CD14-positive monocyte (primary cell): ENCODE measurements around the gene SGMS1. TPM values are rescaled to one million over a fixed set of nuclear protein-coding genes. Genes with fewer than 3 reads are reported as not detected.

Experiments used
- DNase-seq, 3 donors: peaks; one replicate each; pipeline ENCODE4 v3.0.0-alpha.2; 2011 to 2022
- H2AFZ ChIP-seq: 2 replicates; pipeline ENCODE4 v1.6.0; 2012; ENCODE audit warnings: mild to moderate bottlenecking, low read depth, low read length, inconsistent platforms; ENCODE audit not compliant: insufficient read depth, poor library complexity, severe bottlenecking
- H3K27ac ChIP-seq, 2 donors: 1 replicate in 1 of 2; 2 replicates in 1 of 2; pipeline ENCODE4 v1.5.1; 2012 to 2013; ENCODE audit warnings: low read length in 2 of 2, control low read depth in 1 of 2, inconsistent platforms in 1 of 2, low read depth in 1 of 2, mild to moderate bottlenecking in 1 of 2
- H3K27me3 ChIP-seq, 2 donors: one replicate each; pipeline versions ENCODE4 v1.6.0 to v1.6.1; 2011 to 2013; ENCODE audit warnings: low read length in 2 of 2; ENCODE audit not compliant: control insufficient read depth in 2 of 2, insufficient read depth in 2 of 2
- H3K36me3 ChIP-seq, 2 donors: replicated peaks in 1 of 2; 1 replicate in 1 of 2; 2 replicates in 1 of 2; pipeline versions ENCODE4 v1.5.1 to v1.6.1; 2012 to 2013; ENCODE audit warnings: low read length in 2 of 2, control low read depth in 1 of 2, inconsistent platforms in 1 of 2, mild to moderate bottlenecking in 1 of 2; ENCODE audit not compliant: insufficient read depth in 2 of 2, control insufficient read depth in 1 of 2
- H3K4me1 ChIP-seq, 2 donors: 1 replicate in 1 of 2; 2 replicates in 1 of 2; pipeline versions ENCODE4 v1.5.1 to v1.6.1; 2012 to 2013; ENCODE audit warnings: low read length in 2 of 2, control low read depth in 1 of 2, inconsistent platforms in 1 of 2, mild to moderate bottlenecking in 1 of 2, moderate library complexity in 1 of 2; ENCODE audit not compliant: insufficient read depth in 2 of 2, control insufficient read depth in 1 of 2
- H3K4me2 ChIP-seq: replicated peaks from 2 replicates; pipeline ENCODE3; 2012; ENCODE audit warnings: low read length, moderate library complexity, mild to moderate bottlenecking; ENCODE audit not compliant: poor library complexity, severe bottlenecking; ENCODE audit errors: extremely low read depth
- H3K4me3 ChIP-seq, 3 experiments: fragments of 200-600 bp in 1 of 3; sonication (generic) in 1 of 3; replicated peaks in 1 of 3; 1 replicate in 2 of 3; 2 replicates in 1 of 3; pipeline ENCODE4 v1.5.1; 2011 to 2013; ENCODE audit warnings: low read length in 3 of 3, mild to moderate bottlenecking in 3 of 3, control low read depth in 2 of 3, low read depth in 2 of 3, inconsistent platforms in 1 of 3, moderate library complexity in 1 of 3
- H3K79me2 ChIP-seq: 2 replicates; pipeline ENCODE4 v1.6.0; 2012; ENCODE audit warnings: mild to moderate bottlenecking, control low read depth, inconsistent platforms, low read length, moderate library complexity; ENCODE audit not compliant: insufficient read depth
- H3K9ac ChIP-seq: 2 replicates; pipeline ENCODE4 v1.6.0; 2017; ENCODE audit warnings: low read length, mild to moderate bottlenecking; ENCODE audit not compliant: insufficient read depth, poor library complexity, severe bottlenecking
- H3K9me3 ChIP-seq, 2 donors: replicated peaks in 1 of 2; 1 replicate in 1 of 2; 2 replicates in 1 of 2; pipeline versions ENCODE4 v1.5.1 to v1.6.1; 2012 to 2013; ENCODE audit warnings: low read length in 2 of 2, control low read depth in 1 of 2; ENCODE audit not compliant: control insufficient read depth in 1 of 2, insufficient read depth in 1 of 2
- H4K20me1 ChIP-seq: 2 replicates; pipeline ENCODE4 v1.6.0; 2012; ENCODE audit warnings: mild to moderate bottlenecking, low read length, control low read depth, moderate library complexity; ENCODE audit not compliant: insufficient read depth
- H3K27ac Mint-ChIP-seq, 7 donors: one replicate each; pipeline ENCODE4 v1.8.0; 2020; ENCODE audit warnings: mild to moderate bottlenecking in 7 of 7, mixed read lengths in 7 of 7, moderate library complexity in 6 of 7, inconsistent platforms in 2 of 7
- H3K27me3 Mint-ChIP-seq, 3 donors: one replicate each; pipeline ENCODE4 v1.8.0; 2021 to 2022; ENCODE audit warnings: low read depth in 3 of 3, mild to moderate bottlenecking in 3 of 3, mixed read lengths in 3 of 3, moderate library complexity in 3 of 3, inconsistent platforms in 1 of 3
- H3K36me3 Mint-ChIP-seq, 2 donors: one replicate each; pipeline ENCODE4 v1.8.0; 2020; ENCODE audit warnings: mixed read lengths in 2 of 2, inconsistent platforms in 1 of 2, mild to moderate bottlenecking in 1 of 2
- H3K4me1 Mint-ChIP-seq: one replicate; pipeline ENCODE4 v1.8.0; 2020; ENCODE audit warnings: mild to moderate bottlenecking, mixed read lengths
- H3K4me3 Mint-ChIP-seq, 2 donors: one replicate each; pipeline ENCODE4 v1.8.0; 2020; ENCODE audit warnings: mild to moderate bottlenecking in 2 of 2, mixed read lengths in 2 of 2, moderate library complexity in 1 of 2
- H3K9me3 Mint-ChIP-seq, 7 donors: one replicate each; pipeline ENCODE4 v1.8.0; 2020 to 2022; ENCODE audit warnings: mixed read lengths in 7 of 7, mild to moderate bottlenecking in 6 of 7, moderate library complexity in 6 of 7, inconsistent platforms in 2 of 7
- WGBS: methylation state at CpG from one replicate; pipeline ENCODE4 v1.1.5; 2013; ENCODE audit warnings: missing lambda C conversion rate; ENCODE audit not compliant: insufficient coverage; 5-methylcytosine and 5-hydroxymethylcytosine counted together
- intact Hi-C, 2 donors: fragments of 100-400 bp; cut with micrococcal nuclease; formaldehyde crosslinking; loops; one replicate each; pipeline versions ENCODE4 v1.15.0 to v1.15.1; 2023
- polyA plus RNA-seq, 3 donors: library from polyadenylated mRNA; depleted of rRNA in 1 of 3; unstranded in 2 of 3; stranded (reverse) in 1 of 3; fragments of 300-500 nt in 2 of 3; fragments of >200 nt in 1 of 3; fragmentation: Illumina TruSeq in 2 of 3; gene quantifications; 1 replicate in 2 of 3; 2 replicates in 1 of 3; pipeline ENCODE4 v1.2.3, GENCODE V29; 2012 to 2021
- TF ChIP-seq, protein P1 (sequence below): fragments of 200-600 bp; IDR thresholded peaks from one replicate; pipeline ENCODE4 v1.8.0; 2022; ENCODE audit warnings: antibody characterized with exemption, mild to moderate bottlenecking

Gene SGMS1
- polyA plus RNA-seq, 3 donors, result 19.5 to 20.6 (median 20.4) TPM

DNA sequence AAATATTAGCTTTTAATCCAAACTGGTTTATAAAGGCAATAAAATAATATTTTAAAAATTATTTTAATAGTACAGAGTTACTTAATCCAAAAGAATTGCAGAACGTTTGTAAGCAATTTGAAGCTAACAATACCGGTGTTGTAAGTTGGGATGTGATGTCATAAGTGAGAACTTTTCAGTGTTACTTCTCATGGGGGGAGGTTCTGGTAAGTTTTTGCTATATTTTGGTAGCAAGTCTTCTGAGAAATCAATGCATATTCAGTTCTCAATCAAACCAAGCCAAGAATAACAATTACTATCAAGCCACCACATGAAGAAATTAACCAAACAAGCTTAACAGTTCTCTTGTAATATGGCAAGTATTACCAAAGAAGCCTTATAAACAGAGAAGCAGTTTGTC lies 225.4 kb downstream of the SGMS1 start:
- H3K79me2 ChIP-seq, result peaks cover 87% of the 10 kb centered on the region
- intact Hi-C loops, result no loop called here
- Mint-ChIP-seq H3K4me1 (peaks cover 63% of the 10 kb centered on the region), H3K36me3 (peaks cover 9 to 21% of the 10 kb centered on the region in 2 donors), H3K27me3 (no peaks in the 10 kb centered on the region), H3K9me3 (peaks cover 0 to 3% (median 0%) of the 10 kb centered on the region in 7 donors), H3K4me3 (no peak overlapping the region), H3K27ac (peak overlapping the region in 2 of 7 donors; percentile 4 to 99)
- H3K4me1 ChIP-seq, result peaks cover 46 to 52% of the 10 kb centered on the region in 2 donors
- no peak overlapping the region for H3K27ac ChIP-seq
- WGBS, result no CpG with 5 or more reads among the region's 2 CpGs
- no peaks in the 10 kb centered on the region for H3K36me3 ChIP-seq
- H3K27me3 ChIP-seq, result no peaks in the 10 kb centered on the region
- H4K20me1 ChIP-seq, result peaks cover 91% of the 10 kb centered on the region
- H3K9me3 ChIP-seq, result no peaks in the 10 kb centered on the region
- H3K9ac ChIP-seq, result no peak overlapping the region
- TF ChIP-seq, protein P1, sequence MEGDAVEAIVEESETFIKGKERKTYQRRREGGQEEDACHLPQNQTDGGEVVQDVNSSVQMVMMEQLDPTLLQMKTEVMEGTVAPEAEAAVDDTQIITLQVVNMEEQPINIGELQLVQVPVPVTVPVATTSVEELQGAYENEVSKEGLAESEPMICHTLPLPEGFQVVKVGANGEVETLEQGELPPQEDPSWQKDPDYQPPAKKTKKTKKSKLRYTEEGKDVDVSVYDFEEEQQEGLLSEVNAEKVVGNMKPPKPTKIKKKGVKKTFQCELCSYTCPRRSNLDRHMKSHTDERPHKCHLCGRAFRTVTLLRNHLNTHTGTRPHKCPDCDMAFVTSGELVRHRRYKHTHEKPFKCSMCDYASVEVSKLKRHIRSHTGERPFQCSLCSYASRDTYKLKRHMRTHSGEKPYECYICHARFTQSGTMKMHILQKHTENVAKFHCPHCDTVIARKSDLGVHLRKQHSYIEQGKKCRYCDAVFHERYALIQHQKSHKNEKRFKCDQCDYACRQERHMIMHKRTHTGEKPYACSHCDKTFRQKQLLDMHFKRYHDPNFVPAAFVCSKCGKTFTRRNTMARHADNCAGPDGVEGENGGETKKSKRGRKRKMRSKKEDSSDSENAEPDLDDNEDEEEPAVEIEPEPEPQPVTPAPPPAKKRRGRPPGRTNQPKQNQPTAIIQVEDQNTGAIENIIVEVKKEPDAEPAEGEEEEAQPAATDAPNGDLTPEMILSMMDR, result no peak
- no peak overlapping the region for H3K4me3 ChIP-seq
- peak in 2 of 3 donors; percentile 47 to 50 for DNase-seq
- H2AFZ ChIP-seq, result no peak overlapping the region
- no peak overlapping the region for H3K4me2 ChIP-seq

DNA sequence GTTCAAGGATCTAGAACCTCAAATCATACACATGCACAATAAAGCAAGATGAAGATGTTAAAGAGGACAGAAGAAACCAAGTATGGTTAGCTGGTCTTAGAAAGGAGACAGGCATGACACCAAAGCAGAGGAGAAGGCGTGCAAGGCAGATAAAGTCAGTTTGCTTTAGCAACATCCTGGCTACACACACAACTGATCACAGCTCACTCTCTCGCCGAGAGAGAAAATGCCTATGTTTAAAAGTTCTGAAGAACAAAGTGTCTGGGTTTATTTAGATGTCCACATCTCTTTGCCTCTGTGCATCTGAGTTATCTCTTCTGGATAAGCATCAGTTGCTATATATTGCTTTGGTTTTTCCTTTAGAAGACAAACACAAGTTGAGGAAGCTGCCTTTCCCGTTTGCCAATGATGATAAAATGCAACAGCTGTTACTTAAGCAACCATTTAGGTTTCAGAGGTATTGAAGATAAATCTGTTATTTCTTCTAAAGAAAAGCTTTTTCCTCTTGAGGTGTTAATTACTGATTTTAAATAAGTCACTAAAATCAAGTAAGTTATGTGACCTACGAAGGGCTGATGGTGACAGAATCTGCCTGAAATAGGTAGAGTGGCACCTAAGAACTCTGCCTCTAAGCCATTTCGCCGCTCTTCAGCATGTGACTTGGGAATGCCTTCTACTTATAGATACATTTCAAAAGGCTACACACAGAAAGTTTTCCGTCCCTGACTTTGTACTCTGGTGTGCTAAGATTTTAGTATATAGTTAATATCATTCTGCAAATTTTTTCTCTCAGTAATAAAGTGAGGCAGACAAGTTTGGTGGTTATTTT lies 226.2 kb downstream of the SGMS1 start:
- Mint-ChIP-seq H3K4me1 (peaks cover 66% of the 10 kb centered on the region), H3K9me3 (peaks cover 0 to 3% (median 0%) of the 10 kb centered on the region in 7 donors), H3K27me3 (no peaks in the 10 kb centered on the region), H3K36me3 (peaks cover 5 to 22% of the 10 kb centered on the region in 2 donors), H3K27ac (peak overlapping the region; percentile 78 to 100 (median 97)), H3K4me3 (no peak overlapping the region)
- Histone ChIP-seq H3K4me2 (no peak overlapping the region), H4K20me1 (peaks cover 91% of the 10 kb centered on the region), H3K79me2 (peaks cover 87% of the 10 kb centered on the region), H3K4me3 (no peak overlapping the region), H3K36me3 (no peaks in the 10 kb centered on the region), H3K27ac (peak overlapping the region in 1 of 2 donors; percentile 98), H2AFZ (no peak overlapping the region), H3K4me1 (peaks cover 46 to 52% of the 10 kb centered on the region in 2 donors), H3K27me3 (no peaks in the 10 kb centered on the region), H3K9me3 (no peaks in the 10 kb centered on the region), H3K9ac (no peak overlapping the region)
- TF ChIP-seq, protein P1, result no peak
- no peak for DNase-seq
- intact Hi-C loops, result no loop called here
- no CpG with 5 or more reads among the region's 8 CpGs for WGBS
